H1 (cell line): ENCODE data around the gene MRPL41.

Source experiments
- ATF3 ChIP-seq: IDR thresholded peaks from 2 replicates; pipeline ENCODE4 v1.6.1; 2011; ENCODE audit warnings: low read depth, mild to moderate bottlenecking, low read length; ENCODE audit not compliant: insufficient read depth
- CBX5 ChIP-seq: fragments of 300-800, 300-1000 bp; sonication (generic); IDR thresholded peaks from 2 replicates; pipeline ENCODE4 v1.7.1; 2016; ENCODE audit warnings: antibody characterized with exemption, low read length, low read depth
- CEBPB ChIP-seq: IDR thresholded peaks from 2 replicates; pipeline ENCODE4 v1.6.1; 2012; ENCODE audit warnings: low read depth, low read length
- CTCF ChIP-seq, 3 experiments: IDR thresholded peaks; 1 replicate in 2 of 3; 2 replicates in 1 of 3; pipeline versions ENCODE4 v1.5.1 to v1.6.1; 2011; ENCODE audit warnings: low read length in 3 of 3, mild to moderate bottlenecking in 3 of 3, inconsistent platforms in 2 of 3, low read depth in 1 of 3, moderate library complexity in 1 of 3; ENCODE audit not compliant: insufficient read depth in 1 of 3; ENCODE audit errors: control extremely low read depth in 1 of 3
- EP300 ChIP-seq, 2 experiments: IDR thresholded peaks; 1 replicate in 1 of 2; 2 replicates in 1 of 2; pipeline ENCODE4 v1.6.1; 2011 to 2012; ENCODE audit warnings: low read depth in 2 of 2, low read length in 2 of 2, mild to moderate bottlenecking in 2 of 2, borderline replicate concordance in 1 of 2, inconsistent platforms in 1 of 2, moderate library complexity in 1 of 2
- JUND ChIP-seq: IDR thresholded peaks from 2 replicates; pipeline ENCODE4 v1.6.1; 2011; ENCODE audit warnings: mild to moderate bottlenecking, improper control_type of control experiment, low read length
- MAFK ChIP-seq: IDR thresholded peaks from 2 replicates; pipeline ENCODE4 v1.6.1; 2012; ENCODE audit warnings: low read depth, mild to moderate bottlenecking, improper control_type of control experiment, low read length
- TAF1 ChIP-seq: IDR thresholded peaks from 2 replicates; pipeline ENCODE4 v1.6.1; 2011; ENCODE audit warnings: mild to moderate bottlenecking, low read depth, low read length
- TF ChIP-seq, protein P1 (sequence below): IDR thresholded peaks from 2 replicates; pipeline ENCODE4 v1.6.1; 2011; ENCODE audit warnings: low read length, improper control_type of control experiment

GRCh38 chr9:137580954-137581322, 29.3 kb downstream of the MRPL41 start:
- TF ChIP-seq JUND (no peak), CTCF (IDR thresholded peaks at IDR 0.05; ENCODE audit: control extremely low read depth in 1 of 3, insufficient read depth in 1 of 3, low read depth in 1 of 3, low read length in 3 of 3) (no peak), TAF1 (no peak), CEBPB (no peak), ATF3 (no peak), MAFK (no peak), CBX5 (no peak), EP300 (IDR thresholded peaks at IDR 0.05; ENCODE audit: borderline replicate concordance in 1 of 2, low read depth in 2 of 2, low read length in 2 of 2) (no peak)
- TF ChIP-seq, protein P1, sequence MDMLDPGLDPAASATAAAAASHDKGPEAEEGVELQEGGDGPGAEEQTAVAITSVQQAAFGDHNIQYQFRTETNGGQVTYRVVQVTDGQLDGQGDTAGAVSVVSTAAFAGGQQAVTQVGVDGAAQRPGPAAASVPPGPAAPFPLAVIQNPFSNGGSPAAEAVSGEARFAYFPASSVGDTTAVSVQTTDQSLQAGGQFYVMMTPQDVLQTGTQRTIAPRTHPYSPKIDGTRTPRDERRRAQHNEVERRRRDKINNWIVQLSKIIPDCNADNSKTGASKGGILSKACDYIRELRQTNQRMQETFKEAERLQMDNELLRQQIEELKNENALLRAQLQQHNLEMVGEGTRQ = no peak
